Neural crest cell (in vitro differentiated cells): ENCODE data around the gene MGAM2. TPM values are rescaled to one million over a fixed set of nuclear protein-coding genes. Genes with fewer than 3 reads are reported as not detected.

Experiments
- DNase-seq: peaks from one replicate; pipeline ENCODE4 v3.0.0; 2021; ENCODE audit warnings: low read depth, mixed read lengths, low spot score
- H3K27ac Mint-ChIP-seq: one replicate; pipeline ENCODE4 v1.8.0; 2021; ENCODE audit warnings: mild to moderate bottlenecking, mixed read lengths; ENCODE audit not compliant: unreplicated experiment
- H3K27me3 Mint-ChIP-seq: 2 replicates; pipeline ENCODE4 v1.8.0; 2021; ENCODE audit warnings: low read depth, mild to moderate bottlenecking, mixed read lengths
- H3K36me3 Mint-ChIP-seq: 2 replicates; pipeline ENCODE4 v1.8.0; 2021; ENCODE audit warnings: low read depth, mild to moderate bottlenecking, mixed read lengths
- H3K4me1 Mint-ChIP-seq: 2 replicates; pipeline ENCODE4 v1.8.0; 2021; ENCODE audit warnings: mixed read lengths
- H3K4me3 Mint-ChIP-seq: one replicate; pipeline ENCODE4 v1.8.0; 2021; ENCODE audit warnings: mild to moderate bottlenecking, mixed read lengths
- H3K9me3 Mint-ChIP-seq: 2 replicates; pipeline ENCODE4 v1.8.0; 2021; ENCODE audit warnings: mixed read lengths
- CTCF ChIP-seq: fragments of 200-600 bp; sonication (generic); conservative IDR thresholded peaks from 2 replicates; pipeline ENCODE4 v1.5.0; 2021; ENCODE audit warnings: antibody characterized with exemption, mild to moderate bottlenecking
- total RNA-seq: library from RNA; stranded (reverse); gene quantifications from 2 replicates; pipeline ENCODE4 v1.2.1, GENCODE V29; 2021

MGAM2 gene
- total RNA-seq, 1 donor from 2014 or later, result 0.07 TPM

DNA sequence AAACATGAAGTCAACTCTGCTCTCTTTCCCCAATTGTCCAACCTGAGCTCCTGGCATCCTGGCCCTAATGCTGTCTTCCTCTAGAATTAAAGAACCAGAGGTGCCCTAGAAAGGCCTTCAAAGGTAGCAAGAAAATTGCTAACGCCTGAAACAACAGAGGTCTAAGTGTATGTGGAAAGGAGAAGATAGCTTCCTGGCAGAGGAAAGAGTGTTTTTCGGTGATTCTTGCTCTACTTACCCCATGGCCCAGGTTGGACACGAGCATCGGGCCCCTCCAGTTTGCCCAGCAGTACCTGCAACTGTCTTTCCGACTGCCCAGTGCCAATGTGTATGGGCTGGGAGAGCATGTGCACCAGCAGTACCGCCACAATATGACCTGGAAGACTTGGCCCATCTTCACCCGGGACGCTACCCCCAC, 22.2 kb downstream of the MGAM2 start:
- H3K27ac Mint-ChIP-seq, result no peak overlapping the region
- DNase-seq, result no peak
- H3K4me3 Mint-ChIP-seq, result no peak overlapping the region
- no peaks in the 10 kb centered on the region for H3K4me1 Mint-ChIP-seq
- TF ChIP-seq CTCF, result no peak
- H3K27me3 Mint-ChIP-seq, result peaks cover 4% of the 10 kb centered on the region
- H3K9me3 Mint-ChIP-seq, result no peaks in the 10 kb centered on the region
- H3K36me3 Mint-ChIP-seq, result no peaks in the 10 kb centered on the region

- no peaks in the 10 kb centered on the region for H3K9me3 Mint-ChIP-seq
- no peaks in the 10 kb centered on the region for H3K36me3 Mint-ChIP-seq
- no peak overlapping the region for H3K27ac Mint-ChIP-seq
- DNase-seq, result no peak
- H3K27me3 Mint-ChIP-seq, result peaks cover 4% of the 10 kb centered on the region
- H3K4me3 Mint-ChIP-seq, result no peak overlapping the region
- no peaks in the 10 kb centered on the region for H3K4me1 Mint-ChIP-seq
- TF ChIP-seq CTCF, result no peak
Observed at GRCh38 chr7:142134909-142135308, 23.4 kb downstream of the MGAM2 start.

DNA sequence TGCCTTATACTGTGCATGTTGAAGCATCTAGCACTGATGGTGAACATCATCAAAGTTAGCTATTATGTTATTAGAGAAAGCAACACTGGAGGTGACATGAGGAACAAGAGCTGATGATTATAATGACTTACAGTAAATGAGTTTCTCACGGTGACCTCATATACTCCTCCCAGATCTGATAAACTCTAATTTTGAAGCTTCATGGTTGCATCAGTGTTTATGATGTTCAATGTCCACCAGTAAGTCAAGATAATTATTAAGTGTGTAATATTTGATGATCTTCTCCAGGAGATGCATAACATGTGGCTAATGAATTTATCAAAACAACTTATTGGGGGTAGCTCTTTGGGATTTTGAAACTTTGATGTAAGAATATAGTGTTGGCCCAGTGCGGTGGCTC, 27.5 kb downstream of the MGAM2 start:
- no peak overlapping the region for H3K27ac Mint-ChIP-seq
- no peak for DNase-seq
- H3K36me3 Mint-ChIP-seq, result no peaks in the 10 kb centered on the region

DNA sequence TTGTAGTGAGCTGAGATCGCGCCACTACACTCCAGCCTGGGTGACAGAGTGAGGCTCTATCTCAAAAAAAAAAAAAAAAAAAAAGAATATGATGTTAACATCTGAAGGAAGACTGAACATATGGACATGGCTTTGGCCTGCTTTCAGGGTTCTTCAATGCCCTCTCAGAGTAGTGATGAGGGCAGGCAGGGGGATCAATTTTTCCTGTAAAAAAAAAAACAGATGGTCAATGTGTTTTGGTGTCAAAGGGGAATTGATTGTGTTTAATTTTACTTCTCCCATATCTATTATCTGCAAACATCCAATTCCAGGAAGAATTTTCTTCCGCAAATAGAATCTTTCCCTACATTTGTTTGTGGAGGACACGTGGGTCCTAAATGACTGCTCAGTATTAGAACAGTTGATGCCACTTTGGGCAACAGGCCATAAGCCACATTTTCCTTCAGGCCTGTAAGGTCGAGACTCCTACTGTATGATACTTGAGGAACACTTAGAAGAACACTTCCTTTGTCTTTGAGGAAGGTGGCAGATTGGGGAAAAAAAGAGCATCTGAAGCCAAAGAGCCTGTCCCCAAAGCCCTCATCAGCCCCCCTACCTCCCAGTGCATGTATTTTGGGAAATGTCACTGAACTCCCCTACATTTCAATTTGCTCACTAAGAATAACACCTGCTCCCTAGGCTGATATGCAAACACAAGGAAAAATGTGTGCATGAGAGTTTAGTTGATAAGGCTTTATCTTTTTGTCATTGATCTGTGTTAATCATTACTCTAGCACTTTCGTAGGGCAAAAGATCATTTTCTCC, 28.3 kb downstream of the MGAM2 start:
- no peak overlapping the region for H3K4me3 Mint-ChIP-seq
- no peak for TF ChIP-seq CTCF
- DNase-seq, result no peak
- H3K9me3 Mint-ChIP-seq, result no peaks in the 10 kb centered on the region
- H3K4me1 Mint-ChIP-seq, result no peaks in the 10 kb centered on the region
- H3K36me3 Mint-ChIP-seq, result no peaks in the 10 kb centered on the region
- H3K27ac Mint-ChIP-seq, result no peak overlapping the region
- peaks cover 3% of the 10 kb centered on the region for H3K27me3 Mint-ChIP-seq

More for the DNA sequence above, 27.5 kb downstream of the MGAM2 start:
- H3K27me3 Mint-ChIP-seq, result peaks cover 2% of the 10 kb centered on the region
- H3K4me3 Mint-ChIP-seq, result no peak overlapping the region
- H3K9me3 Mint-ChIP-seq, result no peaks in the 10 kb centered on the region
- H3K4me1 Mint-ChIP-seq, result no peaks in the 10 kb centered on the region
- TF ChIP-seq CTCF, result no peak

GRCh38 chr7:142140401-142140959, 29.0 kb downstream of the MGAM2 start:
- H3K36me3 Mint-ChIP-seq, result no peaks in the 10 kb centered on the region
- H3K9me3 Mint-ChIP-seq, result no peaks in the 10 kb centered on the region
- no peak for DNase-seq
- no peak overlapping the region for H3K27ac Mint-ChIP-seq
- no peak for TF ChIP-seq CTCF
- no peaks in the 10 kb centered on the region for H3K4me1 Mint-ChIP-seq
- H3K4me3 Mint-ChIP-seq, result no peak overlapping the region
- H3K27me3 Mint-ChIP-seq, result peaks cover 8% of the 10 kb centered on the region
